ENCODE data around the gene LMBRD1.

The LMBRD1 gene

GRCh38 chr6:69632932-69633331 is 163.9 kb downstream of the LMBRD1 start:
- DNase-seq (ENCODE audit: low spot score), result no peak
- FAIRE-seq, result no peak

DNA sequence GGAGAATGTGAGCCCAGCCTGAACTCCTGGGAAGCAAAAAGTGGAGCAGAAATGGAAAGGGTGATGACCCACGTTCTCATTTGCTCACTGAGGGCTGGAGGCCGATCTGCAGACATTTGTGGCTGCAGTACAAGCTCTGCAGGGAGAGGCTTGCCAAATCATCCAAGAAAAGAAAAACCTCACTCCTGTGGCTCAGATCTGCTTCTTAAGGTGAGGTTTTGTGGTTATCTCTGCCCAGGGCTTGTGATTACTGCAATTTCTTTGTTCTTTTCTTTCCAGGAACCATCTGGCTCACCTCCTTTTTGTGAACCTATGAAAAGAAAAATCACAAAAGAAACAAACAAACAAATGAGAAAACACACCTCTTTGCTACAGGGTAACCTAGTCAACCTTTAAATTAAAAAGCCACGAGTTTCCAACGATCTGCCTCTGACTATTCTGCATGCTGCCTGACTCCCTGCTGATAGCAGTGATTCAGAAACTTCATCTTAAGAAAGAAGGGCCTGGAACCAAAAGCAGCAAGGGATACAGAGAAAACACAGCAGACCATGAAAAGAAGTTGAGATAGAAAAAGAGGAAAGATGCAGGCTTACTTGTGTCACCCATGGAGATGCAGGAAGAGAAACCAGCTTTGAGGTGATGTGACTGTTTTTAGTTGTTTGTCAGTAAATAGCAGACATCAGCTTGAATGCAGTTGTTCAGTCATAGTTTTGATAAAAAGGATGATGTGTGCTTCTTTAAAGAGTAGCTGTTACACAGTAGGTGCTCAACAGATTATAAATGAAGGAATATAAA is 165.1 kb downstream of the LMBRD1 start:
- DNase-seq (ENCODE audit: low spot score), result no peak
- FAIRE-seq, result no peak

- FAIRE-seq (no peak), DNase-seq (ENCODE audit: low spot score) (no peak)
These were observed 166.0 kb downstream of the LMBRD1 start for GRCh38 chr6:69630767-69631166.

GRCh38 chr6:69627625-69628024 is 169.2 kb downstream of the LMBRD1 start:
- FAIRE-seq, result no peak
- no peak for DNase-seq (ENCODE audit: low spot score)

- no peak for DNase-seq (ENCODE audit: low spot score)
- FAIRE-seq, result no peak
These were observed 171.9 kb downstream of the LMBRD1 start for GRCh38 chr6:69624944-69625343.
